ENCODE results near the gene RAD51B. TPM values are rescaled to one million over a fixed set of nuclear protein-coding genes. Genes with fewer than 3 reads are reported as not detected.

The RAD51B gene
- total and polyA plus RNA-seq, 9 of the 15 experiments (the other 6 are each of a cell fraction or from before 2014, with no cell fraction given) = 8.5 to 17.3 (median 11.3) TPM

DNA sequence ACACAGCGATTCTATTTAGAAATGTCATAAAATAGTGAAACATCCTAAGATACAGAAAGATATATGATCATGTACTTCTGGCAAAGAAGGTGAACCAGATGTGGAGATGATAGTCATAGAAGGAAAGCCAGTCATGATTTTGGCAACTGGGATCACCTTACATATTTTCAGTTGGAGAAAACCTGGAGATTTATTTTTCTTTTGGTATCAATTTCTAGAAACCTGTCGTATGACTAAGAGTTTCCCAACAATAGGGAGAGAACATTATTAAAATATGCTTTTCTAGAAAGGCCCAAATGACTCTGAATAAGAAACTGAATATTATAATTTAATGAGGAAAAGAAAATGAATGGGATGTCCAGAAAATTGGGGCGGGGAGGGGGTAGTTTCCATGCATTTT is 576.9 kb downstream of the RAD51B start:
- ChIA-PET CTCF (ENCODE audit: low intra/inter-chr PET ratio) (no interaction called here), POLR2A (no interaction called here)
- in situ Hi-C loops (cut with MboI) (no loop called here), intact Hi-C loops (cut with micrococcal nuclease) (no loop called here)
- Histone ChIP-seq H3K4me3 (no peak overlapping the region), H3K36me3 (ENCODE audit: control insufficient read depth, insufficient read depth, low read length) (no peaks in the 10 kb centered on the region), H3K79me2 (ENCODE audit: control insufficient read depth, insufficient read depth, low read length) (no peaks in the 10 kb centered on the region), H4K20me1 (replicated peaks; ENCODE audit: control insufficient read depth, insufficient read depth, low read length) (no peaks in the 10 kb centered on the region), H3K4me1 (replicated peaks in 1 of 2; ENCODE audit: control insufficient read depth in 2 of 2, insufficient read depth in 2 of 2, low read length in 2 of 2) (peaks cover 0 to 7% of the 10 kb centered on the region in 2 experiments; a peak in 3 of 5 replicates), H3K9ac (ENCODE audit: insufficient read depth in 1 of 2, low read depth in 2 of 2, low read length in 2 of 2) (no peak overlapping the region), H2AFZ (ENCODE audit: low read depth, low read length) (no peak overlapping the region), H3K9me3 (replicated peaks; ENCODE audit: control insufficient read depth, insufficient read depth, low read depth, low read length) (no peaks in the 10 kb centered on the region), H3K27ac (ENCODE audit: extremely low read depth, low read depth, low read length) (no peak overlapping the region), H3K4me2 (ENCODE audit: insufficient read depth, low read length) (no peak overlapping the region), H3K27me3 (ENCODE audit: control insufficient read depth in 2 of 2, insufficient read depth in 2 of 2, low read length in 2 of 2) (no peaks in the 10 kb centered on the region), H3K9me1 (ENCODE audit: control insufficient read depth, insufficient read depth, low read length) (no peaks in the 10 kb centered on the region)
- BruUV-seq (replicated peaks) = no TSS peak
- ATAC-seq = no peak
- FAIRE-seq = no peak
- whole genome bisulfite sequencing (ENCODE audit: insufficient coverage, low coverage, missing lambda C conversion rate) = 17% methylated on average over 3 of the region's 3 CpGs
- no peak for DNase-seq (ENCODE audit: extremely low read depth in 1 of 4, low spot score in 3 of 4)
- TF ChIP-seq, protein P1, sequence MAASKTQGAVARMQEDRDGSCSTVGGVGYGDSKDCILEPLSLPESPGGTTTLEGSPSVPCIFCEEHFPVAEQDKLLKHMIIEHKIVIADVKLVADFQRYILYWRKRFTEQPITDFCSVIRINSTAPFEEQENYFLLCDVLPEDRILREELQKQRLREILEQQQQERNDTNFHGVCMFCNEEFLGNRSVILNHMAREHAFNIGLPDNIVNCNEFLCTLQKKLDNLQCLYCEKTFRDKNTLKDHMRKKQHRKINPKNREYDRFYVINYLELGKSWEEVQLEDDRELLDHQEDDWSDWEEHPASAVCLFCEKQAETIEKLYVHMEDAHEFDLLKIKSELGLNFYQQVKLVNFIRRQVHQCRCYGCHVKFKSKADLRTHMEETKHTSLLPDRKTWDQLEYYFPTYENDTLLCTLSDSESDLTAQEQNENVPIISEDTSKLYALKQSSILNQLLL (CRISPR knock-in tag; IDR thresholded peaks at IDR 0.05; ENCODE audit: borderline replicate concordance) = no peak
- TF ChIP-seq ZNF77 (CRISPR knock-in tag; IDR thresholded peaks at IDR 0.05) (no peak), ZFP30 (CRISPR knock-in tag; IDR thresholded peaks at IDR 0.05; ENCODE audit: borderline replicate concordance) (no peak), DNMT1 (IDR thresholded peaks at IDR 0.05) (no peak), TGIF2 (CRISPR knock-in tag; IDR thresholded peaks at IDR 0.05) (no peak), ERF (CRISPR knock-in tag; IDR thresholded peaks at IDR 0.05) (no peak), ZNF507 (tag; conservative IDR thresholded peaks at IDR 0.05) (no peak)
- TF ChIP-seq, protein P2, sequence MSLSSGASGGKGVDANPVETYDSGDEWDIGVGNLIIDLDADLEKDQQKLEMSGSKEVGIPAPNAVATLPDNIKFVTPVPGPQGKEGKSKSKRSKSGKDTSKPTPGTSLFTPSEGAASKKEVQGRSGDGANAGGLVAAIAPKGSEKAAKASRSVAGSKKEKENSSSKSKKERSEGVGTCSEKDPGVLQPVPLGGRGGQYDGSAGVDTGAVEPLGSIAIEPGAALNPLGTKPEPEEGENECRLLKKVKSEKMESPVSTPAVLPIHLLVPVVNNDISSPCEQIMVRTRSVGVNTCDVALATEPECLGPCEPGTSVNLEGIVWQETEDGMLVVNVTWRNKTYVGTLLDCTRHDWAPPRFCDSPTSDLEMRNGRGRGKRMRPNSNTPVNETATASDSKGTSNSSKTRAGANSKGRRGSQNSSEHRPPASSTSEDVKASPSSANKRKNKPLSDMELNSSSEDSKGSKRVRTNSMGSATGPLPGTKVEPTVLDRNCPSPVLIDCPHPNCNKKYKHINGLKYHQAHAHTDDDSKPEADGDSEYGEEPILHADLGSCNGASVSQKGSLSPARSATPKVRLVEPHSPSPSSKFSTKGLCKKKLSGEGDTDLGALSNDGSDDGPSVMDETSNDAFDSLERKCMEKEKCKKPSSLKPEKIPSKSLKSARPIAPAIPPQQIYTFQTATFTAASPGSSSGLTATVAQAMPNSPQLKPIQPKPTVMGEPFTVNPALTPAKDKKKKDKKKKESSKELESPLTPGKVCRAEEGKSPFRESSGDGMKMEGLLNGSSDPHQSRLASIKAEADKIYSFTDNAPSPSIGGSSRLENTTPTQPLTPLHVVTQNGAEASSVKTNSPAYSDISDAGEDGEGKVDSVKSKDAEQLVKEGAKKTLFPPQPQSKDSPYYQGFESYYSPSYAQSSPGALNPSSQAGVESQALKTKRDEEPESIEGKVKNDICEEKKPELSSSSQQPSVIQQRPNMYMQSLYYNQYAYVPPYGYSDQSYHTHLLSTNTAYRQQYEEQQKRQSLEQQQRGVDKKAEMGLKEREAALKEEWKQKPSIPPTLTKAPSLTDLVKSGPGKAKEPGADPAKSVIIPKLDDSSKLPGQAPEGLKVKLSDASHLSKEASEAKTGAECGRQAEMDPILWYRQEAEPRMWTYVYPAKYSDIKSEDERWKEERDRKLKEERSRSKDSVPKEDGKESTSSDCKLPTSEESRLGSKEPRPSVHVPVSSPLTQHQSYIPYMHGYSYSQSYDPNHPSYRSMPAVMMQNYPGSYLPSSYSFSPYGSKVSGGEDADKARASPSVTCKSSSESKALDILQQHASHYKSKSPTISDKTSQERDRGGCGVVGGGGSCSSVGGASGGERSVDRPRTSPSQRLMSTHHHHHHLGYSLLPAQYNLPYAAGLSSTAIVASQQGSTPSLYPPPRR (CRISPR knock-in tag; IDR thresholded peaks at IDR 0.05; ENCODE audit: borderline replicate concordance) = no peak
- TF ChIP-seq, protein P3, sequence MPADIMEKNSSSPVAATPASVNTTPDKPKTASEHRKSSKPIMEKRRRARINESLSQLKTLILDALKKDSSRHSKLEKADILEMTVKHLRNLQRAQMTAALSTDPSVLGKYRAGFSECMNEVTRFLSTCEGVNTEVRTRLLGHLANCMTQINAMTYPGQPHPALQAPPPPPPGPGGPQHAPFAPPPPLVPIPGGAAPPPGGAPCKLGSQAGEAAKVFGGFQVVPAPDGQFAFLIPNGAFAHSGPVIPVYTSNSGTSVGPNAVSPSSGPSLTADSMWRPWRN (IDR thresholded peaks at IDR 0.05; ENCODE audit: low read depth) = no peak

All from K562 (cell line).